Epidermal melanocyte (primary cell): ENCODE data around the gene PDGFRB.
A peak's percentile ranks its signal among the peaks of the same experiment; 100 is the strongest.

ENCODE experiments used
- DNase-seq: peaks from one replicate; pipeline ENCODE4 v3.0.0; 2011; ENCODE audit warnings: low spot score; ENCODE audit not compliant: insufficient read length

The PDGFRB gene

DNA sequence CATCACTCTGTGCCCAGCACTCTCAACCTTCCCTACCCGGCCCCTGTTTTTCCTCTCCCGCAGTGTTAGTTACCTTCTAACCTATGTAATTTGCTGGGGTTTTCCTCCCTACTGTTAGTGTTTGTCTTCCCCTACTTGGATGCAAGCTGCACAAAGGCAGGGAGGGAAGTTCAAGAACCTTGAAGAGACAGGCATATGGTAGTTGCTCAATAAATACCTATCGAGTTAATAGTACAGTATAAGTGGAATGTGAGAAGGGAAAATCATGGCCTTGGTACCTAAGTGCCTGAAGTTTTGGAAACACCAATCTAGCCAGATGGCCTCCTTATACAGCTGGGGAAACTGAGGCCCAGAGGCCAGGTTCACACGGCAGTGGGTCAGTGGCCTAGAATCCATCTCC, 24.2 kb downstream of the PDGFRB start:
- no peak for DNase-seq

DNA sequence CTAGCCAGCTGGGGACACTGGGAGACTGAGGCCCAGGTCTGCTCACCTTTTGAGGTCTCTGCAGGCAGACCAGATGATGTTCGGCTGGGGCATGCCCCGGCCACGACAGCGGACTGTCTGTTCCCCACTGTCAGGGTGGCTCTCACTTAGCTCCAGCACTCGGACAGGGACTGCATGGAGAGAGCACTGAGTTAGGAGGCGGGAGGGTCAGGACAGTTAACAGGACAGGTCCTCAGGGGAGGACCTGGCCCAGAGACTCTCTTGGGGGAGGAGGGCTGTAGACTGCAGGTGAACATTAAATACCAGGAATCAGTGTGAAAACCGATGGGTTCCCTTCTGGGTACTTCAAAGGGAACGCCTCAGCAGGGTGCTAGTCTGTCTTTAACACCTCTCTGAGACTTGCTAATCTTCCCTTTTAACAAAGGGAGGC, 25.1 kb downstream of the PDGFRB start:
- DNase-seq: no peak

GRCh38 chr5:150129813-150130492, 25.7 kb downstream of the PDGFRB start:
- DNase-seq: peak; percentile 94

- no peak for DNase-seq
These were observed 26.2 kb downstream of the PDGFRB start for GRCh38 chr5:150129454-150129812.

DNA sequence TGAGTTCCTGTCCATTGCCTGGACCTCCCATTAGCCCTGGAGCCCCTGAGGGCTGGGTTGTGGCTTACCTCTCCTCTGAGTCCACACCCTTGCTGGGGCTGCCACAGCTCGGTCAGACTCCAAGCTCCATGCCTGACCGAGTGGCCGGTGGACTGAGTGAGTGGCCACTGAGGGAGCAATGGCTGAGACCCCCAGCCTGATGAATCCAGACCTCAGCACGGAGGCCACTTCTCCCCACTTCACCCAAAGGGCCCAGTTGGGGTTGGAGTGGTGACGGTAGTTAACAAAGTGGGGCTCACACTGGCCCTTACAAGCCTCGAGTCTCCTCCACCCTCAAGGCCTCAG, 28.8 kb downstream of the PDGFRB start:
- DNase-seq: no peak

DNA sequence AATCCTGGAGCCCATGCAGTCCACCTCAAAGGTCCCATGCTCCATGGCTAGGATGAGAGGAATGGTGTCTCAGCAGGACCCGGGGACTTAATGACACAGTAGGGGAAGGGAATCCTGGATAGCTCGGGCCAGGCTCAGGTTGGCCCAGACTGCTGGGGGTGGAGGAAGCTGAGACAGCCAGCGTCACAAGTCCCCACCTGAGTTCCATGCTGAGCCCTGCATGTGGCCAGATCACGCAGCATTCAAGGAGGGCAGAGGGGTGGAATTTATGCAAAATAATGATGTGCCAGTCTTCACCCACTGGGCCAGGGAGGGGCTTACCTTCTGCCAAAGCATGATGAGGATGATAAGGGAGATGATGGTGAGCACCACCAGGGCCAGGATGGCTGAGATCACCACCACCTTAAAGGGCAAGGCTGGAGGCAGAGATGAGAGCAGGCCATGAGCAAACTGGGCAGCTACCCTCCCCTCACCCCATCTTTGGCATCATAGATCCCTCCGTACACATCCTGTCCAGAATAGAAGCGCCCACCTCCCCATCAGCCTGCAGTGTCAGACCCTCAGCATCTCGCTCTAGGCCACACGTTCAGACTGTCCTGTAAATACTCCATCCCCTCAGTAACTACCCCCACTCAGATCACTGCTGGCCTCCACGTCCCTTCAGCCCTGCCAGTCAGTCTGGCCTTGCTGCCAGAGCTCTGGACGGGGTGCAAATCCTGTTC, 29.3 kb downstream of the PDGFRB start:
- no peak for DNase-seq

- DNase-seq: no peak
These were observed 30.3 kb downstream of the PDGFRB start for GRCh38 chr5:150125334-150125733.

DNA sequence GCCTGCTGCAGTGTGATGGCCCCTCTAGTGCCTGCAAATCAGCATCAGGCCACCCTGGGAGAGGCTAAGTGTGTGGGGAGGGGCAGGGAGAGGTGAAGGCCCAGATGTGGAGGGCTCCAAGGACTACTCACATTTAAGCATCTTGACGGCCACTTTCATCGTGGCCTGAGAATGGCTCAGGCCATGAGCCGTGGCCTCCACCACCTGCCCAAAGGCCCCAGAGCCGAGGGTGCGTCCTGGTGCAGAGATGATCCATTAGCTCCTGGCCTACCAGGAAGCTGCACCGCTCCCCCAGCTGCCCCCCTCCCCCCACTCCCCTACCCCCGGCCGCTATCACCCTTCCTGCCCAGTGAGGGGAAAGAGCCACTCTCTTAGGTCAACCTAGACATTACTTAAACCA, 31.0 kb downstream of the PDGFRB start:
- no peak for DNase-seq

- no peak for DNase-seq
These were observed 31.5 kb downstream of the PDGFRB start for GRCh38 chr5:150124111-150124557.

DNA sequence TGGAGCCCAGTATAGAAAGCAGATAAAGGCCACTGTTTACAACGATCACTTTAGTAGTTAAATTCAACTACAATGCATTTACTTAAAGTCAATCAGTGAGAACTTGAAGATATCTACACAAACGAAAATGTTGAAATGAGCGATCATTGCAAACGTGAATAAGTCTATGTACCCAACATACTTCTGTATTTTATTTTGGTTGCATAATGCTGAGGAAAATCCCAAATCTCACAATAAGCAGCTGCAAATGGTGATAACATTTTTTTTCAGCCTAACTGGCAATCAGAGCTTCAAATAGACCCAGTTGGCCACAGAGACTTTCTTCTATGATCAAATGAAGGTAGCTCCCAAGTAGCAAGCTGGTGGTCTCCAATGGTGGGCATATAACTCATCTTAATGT, 32.1 kb downstream of the PDGFRB start:
- no peak for DNase-seq

DNA sequence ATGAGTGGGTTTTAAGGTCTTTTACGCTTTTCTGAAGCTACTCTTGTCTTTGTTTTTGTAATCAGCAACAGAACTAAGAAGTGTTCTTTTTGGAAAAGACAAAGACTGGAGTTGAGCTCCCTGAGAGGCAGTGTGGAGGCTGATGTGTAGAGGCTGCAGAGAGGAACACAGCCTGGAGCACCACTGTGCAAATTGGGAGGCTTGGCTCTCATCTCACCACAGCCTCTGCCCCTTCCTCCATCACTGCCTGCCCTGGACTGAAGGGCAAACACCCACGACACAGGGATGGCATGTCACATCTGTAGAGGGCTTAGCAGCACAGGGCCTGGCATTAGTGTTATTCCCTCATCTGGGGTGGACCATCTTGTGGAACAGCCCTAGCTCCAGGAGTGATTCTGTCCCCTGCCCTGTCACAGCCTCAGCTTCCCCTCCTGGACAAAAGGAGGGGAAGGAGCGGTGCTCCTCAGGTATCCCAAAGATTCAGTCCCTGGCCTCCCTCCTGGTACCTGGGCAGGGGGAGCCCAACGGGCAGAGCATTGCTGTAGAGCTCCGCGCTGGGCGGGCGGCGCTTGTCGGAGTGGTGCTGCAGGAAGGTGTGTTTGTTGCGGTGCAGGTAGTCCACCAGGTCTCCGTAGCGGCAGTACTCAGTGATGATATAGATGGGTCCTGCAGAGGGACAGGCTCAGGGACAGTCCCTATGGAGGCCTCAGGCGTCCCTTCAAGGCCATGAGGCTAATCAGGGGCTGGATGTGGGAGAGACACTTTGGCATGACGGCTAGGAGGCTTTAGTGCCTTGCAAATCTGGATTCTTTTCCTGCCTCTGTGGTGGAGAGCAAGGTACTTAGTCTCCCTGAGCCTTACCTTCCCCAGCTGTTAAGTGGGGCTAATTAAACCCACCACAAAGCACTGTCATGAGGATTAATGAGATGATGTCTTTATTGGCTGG, 32.8 kb downstream of the PDGFRB start:
- no peak for DNase-seq

GRCh38 chr5:150122158-150122510, 33.5 kb downstream of the PDGFRB start:
- peak; percentile 16 for DNase-seq

DNA sequence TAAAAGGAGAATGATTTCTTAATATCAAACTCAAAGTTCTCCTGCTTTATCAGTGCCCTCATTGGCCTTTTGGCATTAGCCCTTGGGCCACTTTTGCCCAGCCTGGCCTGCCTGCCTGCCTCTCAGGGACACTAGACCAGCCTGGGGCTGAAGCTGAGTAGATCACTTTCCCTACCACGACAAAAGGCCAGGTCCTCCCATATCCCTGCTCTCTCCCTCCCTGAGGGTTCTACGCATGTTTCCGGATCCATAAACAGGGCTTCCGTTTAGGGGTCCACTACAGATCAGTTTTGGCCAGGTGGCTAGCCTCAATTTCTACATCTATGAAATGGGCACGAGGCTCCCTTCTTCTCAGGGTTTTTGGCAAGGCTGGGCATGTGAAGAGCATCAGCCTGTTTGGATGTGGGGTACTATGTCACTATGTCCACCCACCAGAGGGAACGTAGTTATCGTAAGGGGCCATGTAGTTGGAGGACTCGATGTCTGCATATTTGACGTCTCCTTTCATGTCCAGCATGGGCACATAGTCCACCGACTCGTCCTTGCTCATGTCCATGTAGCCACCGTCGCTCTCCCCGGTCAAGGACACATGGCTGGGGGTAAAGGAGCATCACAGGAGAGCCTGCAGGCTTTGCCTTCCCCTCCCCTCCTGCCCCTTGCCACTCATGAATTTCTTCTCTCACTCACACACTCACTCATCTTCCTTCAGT, 34.0 kb downstream of the PDGFRB start:
- DNase-seq: peak; percentile 16

DNA sequence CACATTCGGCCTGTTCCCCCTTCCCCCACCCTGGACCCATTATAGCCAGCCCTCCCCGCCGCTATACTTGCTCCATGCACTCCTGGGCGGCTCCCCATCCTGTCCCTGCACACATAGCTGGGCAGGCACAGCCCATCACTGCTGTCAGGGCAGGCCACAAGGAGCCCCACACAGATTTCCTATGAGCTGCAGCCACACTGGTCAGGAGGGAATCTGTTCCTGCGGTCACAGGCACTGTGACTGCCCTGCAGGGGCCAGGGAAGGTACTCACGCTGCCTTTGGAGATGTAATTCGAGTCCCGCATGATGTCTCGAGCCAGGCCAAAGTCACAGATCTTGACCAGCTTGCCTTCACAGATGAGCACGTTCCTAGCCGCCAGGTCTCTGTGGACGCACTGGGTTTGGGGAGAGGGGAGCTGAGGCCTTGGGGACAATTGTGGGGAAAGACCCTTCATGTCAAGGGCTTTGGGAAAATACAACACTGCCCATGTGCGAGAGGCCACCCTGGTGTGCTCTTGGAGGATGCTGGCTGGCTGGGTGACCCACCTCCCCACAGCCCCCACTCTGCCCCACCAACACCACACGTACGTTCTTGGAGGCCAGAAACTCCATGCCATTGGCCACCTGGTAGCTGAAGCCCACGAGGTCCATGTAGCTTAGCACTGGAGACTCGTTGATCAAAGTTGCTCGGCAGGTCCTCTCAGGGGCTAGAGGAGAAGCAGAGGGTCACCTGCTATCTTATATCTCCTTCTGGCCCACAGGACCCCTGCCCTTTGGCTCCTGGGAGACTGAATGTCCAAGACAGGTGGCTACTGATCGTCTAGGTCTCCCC, 34.8 kb downstream of the PDGFRB start:
- DNase-seq: peak; percentile 5

DNA sequence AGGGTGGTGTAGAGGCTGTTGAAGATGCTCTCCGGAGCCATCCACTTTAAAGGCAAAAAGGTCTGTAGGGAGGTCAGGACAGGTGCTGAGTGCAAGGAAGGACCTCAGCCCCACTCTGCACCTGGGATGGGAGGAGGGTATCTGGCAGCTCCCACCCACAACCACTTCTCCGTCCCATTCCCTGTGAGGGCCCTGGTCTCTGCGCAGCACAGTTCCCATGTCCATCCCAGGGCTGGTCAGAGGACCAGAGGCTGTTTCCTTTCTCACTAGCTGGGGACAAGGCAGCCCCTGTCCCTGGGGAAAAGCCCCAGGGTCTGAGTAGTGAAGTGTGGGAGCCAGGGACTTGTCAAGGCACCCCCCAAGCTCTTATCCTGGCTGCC, 35.6 kb downstream of the PDGFRB start:
- no peak for DNase-seq

- DNase-seq: no peak
These were observed 36.1 kb downstream of the PDGFRB start for GRCh38 chr5:150119421-150120061.

- no peak for DNase-seq
These were observed 37.0 kb downstream of the PDGFRB start for GRCh38 chr5:150118561-150119229.

DNA sequence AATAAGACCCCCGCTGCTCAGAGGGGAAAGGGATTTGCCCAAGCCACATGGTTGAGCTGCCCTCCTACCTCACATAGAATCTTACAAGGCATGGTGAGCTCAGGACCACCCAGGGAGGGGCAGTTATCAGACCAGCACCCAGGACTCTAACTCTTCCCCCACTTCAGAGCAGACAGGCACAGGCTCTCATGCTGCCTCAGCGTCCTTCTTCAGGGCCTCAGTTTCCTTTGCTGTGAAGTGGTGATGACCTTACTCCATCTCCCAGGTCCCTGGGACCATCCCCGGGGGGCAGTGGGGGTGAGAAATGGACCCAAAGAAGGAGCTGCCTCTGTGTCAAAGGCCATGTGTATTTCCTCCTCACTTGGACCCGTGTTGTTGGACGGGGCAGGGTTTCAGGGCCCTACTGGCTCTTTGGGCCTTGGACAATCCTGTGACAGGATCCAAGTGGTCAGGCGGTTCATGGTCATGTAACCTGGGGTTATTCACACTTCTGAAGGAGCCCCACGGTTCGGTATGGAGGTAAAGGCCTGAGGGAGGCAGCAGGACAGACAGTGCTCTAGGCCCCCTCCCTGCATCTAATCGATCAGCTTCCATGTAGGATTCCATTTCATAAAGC, 37.6 kb downstream of the PDGFRB start:
- DNase-seq: no peak
